Measurements from ENCODE around the gene SOX6. TPM values are rescaled to one million over a fixed set of nuclear protein-coding genes. Genes with fewer than 3 reads are reported as not detected.
"Not testable (repeated sequence)": the region's sequence is repeated elsewhere in the genome, so short reads cannot be mapped to it uniquely, and the experiment has no call there.

The SOX6 gene
- total RNA-seq, 1 donor from 2014 or later, result 19.6 TPM

DNA sequence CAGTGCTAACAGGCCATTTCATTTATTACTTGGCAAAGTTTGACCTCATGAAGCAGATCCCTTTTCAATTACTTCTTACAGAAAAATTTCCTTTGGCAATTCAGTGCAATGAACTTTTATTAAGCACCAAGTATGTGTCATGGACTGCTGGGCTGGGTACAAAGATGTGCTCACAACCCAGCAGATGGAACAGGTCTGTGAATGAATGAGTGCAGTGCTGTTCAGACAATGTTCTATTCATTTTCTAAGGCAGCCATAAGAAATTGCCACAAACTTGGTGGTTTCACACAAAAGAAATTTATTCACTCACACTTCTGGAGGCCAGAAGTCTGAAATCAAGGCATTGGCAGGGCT, 428.5 kb downstream of the SOX6 start:
- Mint-ChIP-seq H3K4me1 (peaks cover 7% of the 10 kb centered on the region), H3K9me3 (peaks cover 17% of the 10 kb centered on the region), H3K27me3 (ENCODE audit: low read depth) (no peaks in the 10 kb centered on the region), H3K27ac (ENCODE audit: unreplicated experiment) (no peak overlapping the region), H3K4me3 (no peak overlapping the region), H3K36me3 (ENCODE audit: low read depth) (peaks cover 6% of the 10 kb centered on the region)
- TF ChIP-seq, protein P1, sequence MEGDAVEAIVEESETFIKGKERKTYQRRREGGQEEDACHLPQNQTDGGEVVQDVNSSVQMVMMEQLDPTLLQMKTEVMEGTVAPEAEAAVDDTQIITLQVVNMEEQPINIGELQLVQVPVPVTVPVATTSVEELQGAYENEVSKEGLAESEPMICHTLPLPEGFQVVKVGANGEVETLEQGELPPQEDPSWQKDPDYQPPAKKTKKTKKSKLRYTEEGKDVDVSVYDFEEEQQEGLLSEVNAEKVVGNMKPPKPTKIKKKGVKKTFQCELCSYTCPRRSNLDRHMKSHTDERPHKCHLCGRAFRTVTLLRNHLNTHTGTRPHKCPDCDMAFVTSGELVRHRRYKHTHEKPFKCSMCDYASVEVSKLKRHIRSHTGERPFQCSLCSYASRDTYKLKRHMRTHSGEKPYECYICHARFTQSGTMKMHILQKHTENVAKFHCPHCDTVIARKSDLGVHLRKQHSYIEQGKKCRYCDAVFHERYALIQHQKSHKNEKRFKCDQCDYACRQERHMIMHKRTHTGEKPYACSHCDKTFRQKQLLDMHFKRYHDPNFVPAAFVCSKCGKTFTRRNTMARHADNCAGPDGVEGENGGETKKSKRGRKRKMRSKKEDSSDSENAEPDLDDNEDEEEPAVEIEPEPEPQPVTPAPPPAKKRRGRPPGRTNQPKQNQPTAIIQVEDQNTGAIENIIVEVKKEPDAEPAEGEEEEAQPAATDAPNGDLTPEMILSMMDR (conservative IDR thresholded peaks at IDR 0.05), result no peak
- no peak for DNase-seq (ENCODE audit: low read depth, low spot score)

DNA sequence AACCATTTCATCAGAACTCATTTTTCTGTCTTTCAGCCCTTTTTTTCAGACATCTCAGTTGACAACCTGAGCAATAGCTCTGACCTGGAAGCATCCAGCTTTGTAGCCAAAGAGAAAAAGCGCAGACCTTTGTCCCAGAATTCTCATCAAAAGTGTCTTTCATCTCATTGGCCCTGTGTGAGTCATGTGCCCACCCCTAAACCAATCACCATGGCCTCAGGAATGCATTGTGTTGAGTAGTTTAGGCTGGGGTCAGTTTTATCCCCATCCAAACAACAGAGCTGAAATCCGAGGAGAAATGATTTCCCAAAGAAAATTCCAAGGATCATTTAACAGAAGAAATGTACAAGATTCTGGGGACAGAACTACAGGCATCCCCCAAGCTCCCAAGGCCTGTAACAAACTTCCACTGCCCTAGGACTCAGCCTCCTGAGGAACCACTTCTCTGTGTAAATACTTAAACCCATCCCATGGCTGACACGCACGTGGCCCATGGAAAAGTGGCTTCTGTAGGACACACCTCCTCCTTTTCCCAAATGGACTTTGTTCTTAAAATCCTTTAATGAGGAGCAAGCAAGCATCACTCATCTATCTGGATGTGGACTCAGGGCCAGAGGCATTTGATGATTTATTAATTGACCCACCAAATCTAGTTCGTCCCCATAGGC, 429.0 kb downstream of the SOX6 start:
- no peak for DNase-seq (ENCODE audit: low read depth, low spot score)
- H3K36me3 Mint-ChIP-seq (ENCODE audit: low read depth), result peaks cover 6% of the 10 kb centered on the region
- peaks cover 17% of the 10 kb centered on the region for H3K9me3 Mint-ChIP-seq
- no peak overlapping the region for H3K27ac Mint-ChIP-seq (ENCODE audit: unreplicated experiment)
- TF ChIP-seq, protein P1 (conservative IDR thresholded peaks at IDR 0.05), result no peak
- H3K4me3 Mint-ChIP-seq, result no peak overlapping the region
- peaks cover 7% of the 10 kb centered on the region for H3K4me1 Mint-ChIP-seq
- no peaks in the 10 kb centered on the region for H3K27me3 Mint-ChIP-seq (ENCODE audit: low read depth)

DNA sequence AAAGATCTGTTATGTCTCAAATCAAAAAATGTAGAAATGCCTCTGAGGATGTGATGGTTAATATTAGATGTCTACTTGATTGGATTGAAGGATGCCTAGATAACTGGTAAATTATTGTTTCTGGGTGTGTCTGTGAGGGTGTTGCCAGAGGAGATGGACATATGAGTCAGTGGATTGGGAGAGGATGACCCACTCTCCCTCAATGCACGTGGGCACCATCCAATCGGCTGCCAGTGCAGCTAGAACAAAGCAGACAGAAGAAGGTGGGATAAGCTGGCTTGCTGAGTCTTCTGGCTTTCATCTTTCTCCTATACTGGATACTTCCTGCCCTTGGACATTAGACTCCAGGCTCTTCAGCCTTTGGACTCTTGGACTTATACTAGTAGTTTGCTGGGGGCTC, 430.3 kb downstream of the SOX6 start:
- Mint-ChIP-seq H3K36me3 (ENCODE audit: low read depth) (peaks cover 3% of the 10 kb centered on the region), H3K27ac (ENCODE audit: unreplicated experiment) (no peak overlapping the region), H3K27me3 (ENCODE audit: low read depth) (no peaks in the 10 kb centered on the region), H3K9me3 (peaks cover 14% of the 10 kb centered on the region), H3K4me3 (no peak overlapping the region), H3K4me1 (peaks cover 7% of the 10 kb centered on the region)
- no peak for DNase-seq (ENCODE audit: low read depth, low spot score)
- TF ChIP-seq, protein P1 (conservative IDR thresholded peaks at IDR 0.05), result no peak

DNA sequence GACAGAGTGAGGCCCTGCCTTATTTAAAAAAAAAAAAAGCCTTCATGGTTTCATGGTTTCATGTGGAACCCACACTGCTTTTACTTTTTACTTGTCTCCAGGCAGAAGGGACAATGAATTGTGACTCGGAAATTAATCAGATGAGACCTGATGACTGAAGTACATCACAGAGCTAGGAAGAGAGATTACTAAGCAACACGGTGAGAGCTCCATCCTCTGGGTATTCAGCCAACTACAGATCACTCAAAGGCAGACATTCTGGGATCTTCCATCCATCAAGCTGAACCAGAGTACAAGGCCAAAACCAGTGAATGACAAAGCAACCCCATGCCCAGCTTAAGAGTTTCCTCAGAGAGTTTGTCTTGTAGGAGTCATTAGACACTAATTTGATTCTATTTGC, 433.2 kb downstream of the SOX6 start:
- Mint-ChIP-seq H3K27me3 (ENCODE audit: low read depth) (no peaks in the 10 kb centered on the region), H3K4me3 (no peak overlapping the region), H3K27ac (ENCODE audit: unreplicated experiment) (no peak overlapping the region), H3K36me3 (ENCODE audit: low read depth) (no peaks in the 10 kb centered on the region), H3K9me3 (peaks cover under 1% of the 10 kb centered on the region), H3K4me1 (peaks cover 8% of the 10 kb centered on the region)
- DNase-seq (ENCODE audit: low read depth, low spot score), result no peak
- TF ChIP-seq, protein P1 (conservative IDR thresholded peaks at IDR 0.05), result no peak

DNA sequence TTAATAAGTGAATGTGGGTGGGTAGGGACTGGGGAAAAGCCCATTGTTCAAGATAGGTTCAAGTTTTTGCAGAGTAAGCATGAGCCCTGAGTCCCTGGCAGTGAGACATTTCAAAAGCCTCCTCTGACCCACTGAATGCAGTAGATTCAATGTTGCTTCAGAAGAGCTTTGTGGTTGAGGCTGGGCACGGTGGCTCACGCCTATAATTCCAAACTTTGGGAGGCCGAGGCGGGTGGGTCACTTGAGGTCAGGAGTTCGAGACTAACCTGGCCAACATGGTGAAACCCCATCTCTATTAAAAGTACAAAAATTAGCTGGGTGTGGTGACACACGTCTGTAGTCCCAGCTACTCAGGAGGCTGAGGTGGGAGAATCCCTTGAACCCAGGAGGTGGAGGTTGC, 433.6 kb downstream of the SOX6 start:
- not testable (repeated sequence) for H3K9me3 Mint-ChIP-seq; H3K27ac Mint-ChIP-seq (ENCODE audit: unreplicated experiment); H3K36me3 Mint-ChIP-seq (ENCODE audit: low read depth); H3K4me1 Mint-ChIP-seq; DNase-seq (ENCODE audit: low read depth, low spot score); H3K4me3 Mint-ChIP-seq; H3K27me3 Mint-ChIP-seq (ENCODE audit: low read depth)

DNA sequence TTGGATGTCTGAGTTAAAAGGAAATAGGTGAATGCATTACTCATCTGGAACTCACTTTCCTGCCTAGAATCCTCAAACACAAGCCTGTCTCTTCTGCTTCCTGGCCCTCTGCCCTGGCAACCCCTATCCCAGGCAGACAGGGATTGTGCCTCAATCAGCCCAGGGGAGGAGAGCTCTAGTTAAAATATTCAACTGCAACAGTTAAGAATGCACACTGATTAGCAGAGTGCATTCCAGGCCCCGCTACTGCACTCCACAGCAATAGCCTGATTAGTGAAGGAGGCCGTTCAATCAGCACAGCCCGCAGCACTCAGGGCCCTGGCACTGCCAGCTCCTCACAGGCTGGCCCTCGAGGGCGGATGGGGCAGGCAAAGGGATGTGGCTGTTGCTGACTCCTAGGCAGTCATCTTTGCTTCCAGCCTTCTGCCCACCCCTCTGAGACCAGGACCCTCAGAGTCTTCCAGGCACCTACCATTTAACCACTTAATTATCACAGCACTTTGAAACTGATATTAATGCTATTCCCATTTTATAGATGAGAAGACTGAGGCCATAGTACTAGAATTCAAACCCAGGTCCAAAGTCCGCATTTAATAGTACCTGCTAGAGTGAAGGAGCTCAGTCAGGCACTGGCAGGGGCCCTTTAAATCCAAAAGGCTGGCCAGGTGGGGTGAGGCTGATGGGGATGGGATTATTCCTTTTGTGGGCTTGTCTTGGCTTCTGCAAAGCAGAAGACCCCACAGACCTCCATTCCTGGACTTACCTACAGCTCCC, 435.3 kb downstream of the SOX6 start:
- H3K27me3 Mint-ChIP-seq (ENCODE audit: low read depth), result no peaks in the 10 kb centered on the region
- DNase-seq (ENCODE audit: low read depth, low spot score), result no peak
- H3K9me3 Mint-ChIP-seq, result peaks cover 2% of the 10 kb centered on the region
- peaks cover 3% of the 10 kb centered on the region for H3K4me1 Mint-ChIP-seq
- H3K36me3 Mint-ChIP-seq (ENCODE audit: low read depth), result peaks cover under 1% of the 10 kb centered on the region
- TF ChIP-seq, protein P1 (conservative IDR thresholded peaks at IDR 0.05), result no peak
- H3K4me3 Mint-ChIP-seq, result no peak overlapping the region
- H3K27ac Mint-ChIP-seq (ENCODE audit: unreplicated experiment), result no peak overlapping the region

Measured in neural crest cell (in vitro differentiated cells).